GM12892 (cell line): ENCODE measurements around the gene AAK1.

Source experiments
- DNase-seq: peaks from one replicate; pipeline ENCODE4 v3.0.0; 2011; ENCODE audit not compliant: insufficient read length
- FAIRE-seq: peaks from 2 replicates; lab custom pipeline; 2011; peaks lifted over from hg19 to GRCh38; lab: Jason Lieb, UNC
- POLR2A ChIP-seq: IDR thresholded peaks from 2 replicates; pipeline ENCODE4 v1.6.1; 2011; ENCODE audit warnings: low read depth, low read length, control low read depth
- POLR2AphosphoS5 ChIP-seq: IDR thresholded peaks from 2 replicates; pipeline ENCODE4 v1.6.1; 2011; ENCODE audit warnings: low read depth, low read length, control low read depth
- TAF1 ChIP-seq: IDR thresholded peaks from 2 replicates; pipeline ENCODE4 v1.6.1; 2011; ENCODE audit warnings: low read depth, mild to moderate bottlenecking, control low read depth, low read length, borderline replicate concordance

The AAK1 gene

DNA sequence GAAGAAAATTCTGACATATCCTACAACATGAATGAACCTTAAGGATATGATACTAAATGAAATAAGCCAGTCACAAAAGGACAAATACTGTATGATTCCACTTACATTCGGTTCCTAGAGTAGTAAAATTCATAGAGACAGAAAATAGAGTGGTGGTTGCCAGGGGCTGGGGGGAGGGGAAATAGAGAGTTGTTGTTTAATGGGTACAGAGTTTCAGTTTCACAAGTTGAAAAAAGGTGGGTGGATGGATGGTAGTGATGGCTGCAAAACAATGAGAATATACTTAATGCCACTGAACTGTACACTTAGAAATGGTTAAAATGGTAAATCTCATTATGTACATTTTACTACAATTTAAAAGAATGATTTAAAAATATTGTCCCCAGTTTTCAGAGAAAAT is 153.1 kb downstream of the AAK1 start:
- TF ChIP-seq TAF1 = no peak
- no peak for TF ChIP-seq POLR2A
- TF ChIP-seq POLR2AphosphoS5 = no peak
- DNase-seq (no peak), FAIRE-seq (no peak)

DNA sequence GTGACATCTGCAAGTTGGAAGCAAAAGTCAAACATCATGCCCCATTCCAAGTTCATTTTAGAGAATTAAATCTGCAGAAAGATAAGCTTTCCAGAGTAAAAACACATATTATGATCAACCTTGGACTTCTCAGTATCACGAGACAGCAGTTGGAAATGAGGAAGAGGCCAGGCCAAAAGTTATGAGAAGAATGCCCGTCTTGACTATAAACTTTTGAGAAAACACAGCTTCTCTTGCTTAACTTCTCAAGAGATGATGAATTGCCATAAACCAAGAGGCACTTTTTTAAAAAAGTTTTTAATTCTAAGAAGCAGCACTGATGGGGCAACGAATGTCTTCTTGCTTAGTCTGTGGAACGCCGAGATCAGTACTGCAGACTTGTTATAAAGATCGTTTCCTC is 153.7 kb downstream of the AAK1 start:
- TF ChIP-seq POLR2AphosphoS5 (no peak), POLR2A (no peak), TAF1 (no peak)
- no peak for DNase-seq
- FAIRE-seq = no peak

DNA sequence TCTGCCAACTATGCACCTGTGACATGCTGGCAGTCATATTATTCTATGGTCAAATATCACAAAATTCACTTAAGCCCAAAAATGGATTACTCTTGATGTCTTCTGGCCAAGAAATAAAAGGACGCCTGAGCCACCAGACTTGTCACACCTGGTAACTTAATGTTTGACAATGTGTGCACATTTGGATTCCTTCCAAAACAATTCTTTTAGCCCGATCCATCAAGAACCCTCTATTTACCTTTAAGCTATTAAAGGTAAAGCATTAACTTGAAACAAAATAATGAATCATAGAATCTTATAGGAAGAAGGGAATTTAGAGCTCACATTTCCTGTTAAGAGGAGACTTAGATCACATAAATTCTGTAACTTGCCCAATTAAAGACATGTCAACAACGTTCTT is 159.8 kb downstream of the AAK1 start:
- TF ChIP-seq POLR2A (no peak), TAF1 (no peak), POLR2AphosphoS5 (no peak)
- DNase-seq = no peak

DNA sequence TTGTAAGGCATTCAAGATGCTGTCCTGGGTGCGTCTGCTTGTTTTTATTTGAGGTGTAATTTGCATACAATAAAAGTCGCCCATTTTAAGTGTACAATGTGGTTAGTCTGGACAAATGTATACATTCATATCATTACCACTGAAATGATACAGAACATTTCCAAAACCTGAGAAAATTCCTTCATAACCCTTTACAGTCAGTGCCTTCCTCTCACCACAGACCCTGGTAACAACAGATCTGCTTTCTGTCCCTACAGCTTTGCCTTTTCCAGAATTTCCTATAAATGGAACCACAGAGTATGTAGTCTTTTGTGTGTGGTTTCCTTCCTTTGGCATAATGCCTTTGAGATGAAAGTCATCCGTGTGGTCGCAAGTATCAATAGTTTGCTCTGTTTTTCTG is 160.5 kb downstream of the AAK1 start:
- DNase-seq (no peak), FAIRE-seq (no peak)
- TF ChIP-seq TAF1 (no peak), POLR2AphosphoS5 (no peak), POLR2A (no peak)

More for the DNA sequence above, 159.8 kb downstream of the AAK1 start:
- no peak for FAIRE-seq

DNA sequence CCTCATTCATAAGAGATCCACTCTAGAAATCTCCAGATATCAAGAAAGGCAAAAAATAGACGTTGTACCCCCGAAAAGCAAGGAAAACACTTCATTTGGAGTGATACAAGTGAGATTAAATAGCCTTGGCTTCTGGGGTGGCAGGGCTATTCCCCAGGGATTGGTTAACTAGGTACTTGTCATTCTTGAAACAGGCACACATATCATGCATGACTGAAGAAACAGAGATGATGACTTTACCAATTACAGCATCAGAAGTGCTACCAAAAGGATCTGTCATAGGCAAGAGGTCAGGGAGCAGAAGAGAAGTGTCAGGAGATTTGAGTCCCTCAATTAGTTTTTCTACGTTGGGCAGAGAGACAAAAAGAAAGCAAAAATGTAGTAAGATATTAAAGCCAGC is 161.1 kb downstream of the AAK1 start:
- DNase-seq (no peak), FAIRE-seq (no peak)
- TF ChIP-seq POLR2A (no peak), POLR2AphosphoS5 (no peak), TAF1 (no peak)

DNA sequence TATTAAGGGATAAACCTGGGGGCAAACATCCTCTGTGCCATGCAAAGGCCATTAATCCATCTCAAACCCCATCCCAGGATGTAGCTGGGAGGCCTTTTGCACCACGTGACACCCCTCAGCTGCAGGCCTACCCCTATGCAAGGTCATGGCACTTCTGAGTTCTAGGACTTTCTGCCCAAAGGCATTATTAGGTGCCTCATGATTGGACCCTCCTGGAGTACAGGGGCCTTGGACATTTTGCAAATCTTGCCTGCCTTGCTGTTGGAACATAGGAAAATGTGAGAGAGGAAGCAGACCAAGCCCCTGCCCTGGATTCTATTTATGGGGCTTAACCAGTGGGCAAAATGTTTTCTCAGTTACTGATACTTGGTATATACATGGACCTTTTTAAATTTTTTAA is 162.1 kb downstream of the AAK1 start:
- TF ChIP-seq POLR2A = no peak
- TF ChIP-seq TAF1 = no peak
- TF ChIP-seq POLR2AphosphoS5 = no peak
- FAIRE-seq = no peak
- no peak for DNase-seq

DNA sequence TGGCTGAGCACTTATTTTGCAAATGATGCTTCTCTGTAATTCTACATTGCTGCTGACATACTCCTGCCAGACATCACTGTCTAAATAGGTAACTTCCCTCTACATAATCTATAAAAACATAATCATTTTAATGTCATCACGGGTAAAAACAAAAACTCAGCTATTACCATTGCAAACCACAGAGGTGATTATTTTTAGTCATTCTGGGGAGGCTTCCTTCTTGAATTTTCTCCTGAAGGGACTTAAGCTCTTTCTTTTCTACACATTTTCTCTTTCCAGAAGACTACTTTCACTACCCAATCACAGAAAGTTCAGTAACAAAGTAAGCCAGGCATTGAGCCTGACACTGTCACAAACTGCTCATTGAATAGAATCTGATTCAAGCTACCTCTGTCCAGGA is 165.9 kb downstream of the AAK1 start:
- TF ChIP-seq POLR2A (no peak), POLR2AphosphoS5 (no peak), TAF1 (no peak)
- peak; percentile 51 for FAIRE-seq
- DNase-seq = no peak

- TF ChIP-seq POLR2AphosphoS5 (no peak), TAF1 (no peak), POLR2A (no peak)
- FAIRE-seq = no peak
Observed at GRCh38 chr2:69474688-69475087, 168.9 kb downstream of the AAK1 start.

GRCh38 chr2:69471793-69472192 is 171.7 kb downstream of the AAK1 start:
- TF ChIP-seq TAF1 (no peak), POLR2A (no peak), POLR2AphosphoS5 (no peak)
- no peak for DNase-seq
- no peak for FAIRE-seq

More at GRCh38 chr2:69474688-69475087, 168.9 kb downstream of the AAK1 start:
- DNase-seq = no peak

DNA sequence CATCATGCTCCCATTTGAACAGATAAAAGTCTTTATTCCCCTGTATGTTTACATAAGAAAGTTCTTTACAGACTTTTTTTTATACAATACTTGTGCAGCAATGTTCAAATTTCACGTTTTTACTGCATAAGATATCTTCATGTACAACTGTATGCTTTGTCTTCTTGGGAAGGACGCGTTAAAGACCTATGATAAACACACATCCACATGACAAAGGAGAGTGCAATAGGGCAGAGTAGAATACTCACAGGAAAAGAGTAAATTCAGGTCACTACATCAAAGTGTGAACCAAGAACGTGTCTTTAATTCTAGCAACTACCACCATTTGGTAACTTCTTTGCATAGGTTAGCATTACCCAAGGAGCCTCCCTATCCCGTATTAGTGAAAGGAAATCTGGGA is 172.6 kb downstream of the AAK1 start:
- no peak for FAIRE-seq
- TF ChIP-seq POLR2A = no peak
- no peak for DNase-seq

GRCh38 chr2:69469784-69470183 is 173.8 kb downstream of the AAK1 start:
- DNase-seq = no peak
- no peak for FAIRE-seq
- TF ChIP-seq POLR2A = no peak
- no peak for TF ChIP-seq POLR2AphosphoS5
- TF ChIP-seq TAF1 = no peak

- FAIRE-seq = no peak
- TF ChIP-seq TAF1 (no peak), POLR2A (no peak), POLR2AphosphoS5 (no peak)
- DNase-seq = no peak
Observed at GRCh38 chr2:69469375-69469774, 174.2 kb downstream of the AAK1 start.

DNA sequence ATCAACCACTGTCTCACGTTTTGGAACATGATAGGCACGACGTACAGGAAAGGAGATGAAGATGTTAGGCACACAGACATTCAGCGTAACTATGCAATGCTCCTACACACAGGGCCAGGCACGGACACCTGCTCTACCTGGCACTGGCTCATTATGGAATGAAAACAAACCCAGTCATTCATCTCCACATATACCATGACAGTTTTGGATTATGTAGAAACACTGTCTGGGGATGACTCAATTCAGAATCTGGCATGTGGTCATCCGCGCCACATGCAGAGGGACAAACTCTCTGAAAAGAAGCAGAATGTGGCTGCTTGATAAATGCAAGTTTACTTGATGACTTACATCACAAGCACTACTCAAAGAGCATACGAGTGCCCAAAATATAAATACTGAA is 176.8 kb downstream of the AAK1 start:
- TF ChIP-seq POLR2AphosphoS5 (no peak), TAF1 (no peak), POLR2A (no peak)
- DNase-seq (no peak), FAIRE-seq (no peak)
